Heart left ventricle (tissue), 13 donors: ENCODE results near the gene TRPM3.

Experiments
- POLR2A ChIP-seq, 2 donors: fragments of 450-650 bp; IDR thresholded peaks; one replicate each; pipeline ENCODE4 v1.6.1; 2017; ENCODE audit warnings: antibody characterized with exemption in 2 of 2, mild to moderate bottlenecking in 2 of 2, moderate library complexity in 2 of 2
- TF ChIP-seq, protein P1 (sequence below), 12 donors: fragments of 200-600 bp; sonication (generic) in 4 of 12; IDR thresholded peaks; one replicate each; pipeline versions ENCODE4 v1.5.0 to v1.8.0; 2018 to 2022; ENCODE audit warnings: antibody characterized with exemption in 12 of 12, mild to moderate bottlenecking in 5 of 12
- donor health status: ischemic (EF 13 %, LVEDD 7.1; RV severe dilation, severe dysfunction).
- donor health status: DM: no; HTN: yes; CAD: no.
- donor health status: DM: no; HTN: no; CAD: no.
- donor health status: ischemic (EF 25% LVEDD 6.9; RV normal size, moderate dysfunction).
- donor health status: ischemic (EF 25% LVEDD 5.7; RV mildly dilated, moderate dysfunction).
- donor health status: ischemic (EF 35%, LVEDD 5.7; RV mildly dilated, moderate dysfunction).
- donor health status: nonischemic (EF 11% LVEDD 7.7; RV severe dilation, severe dysfunction).
- donor health status: DM: yes; HTN: yes; CAD: no.
- donor health status: PGD.
- donor health status: ischemic (EF 29% LVEDD 5.4; RV normal size, mild dysfunction).
- donor health status: nonischemic (EF 23%, LVEDD 6.1; RV moderate dilation, normal function).

GRCh38 chr9:70615464-70616138 is 505.8 kb downstream of the TRPM3 start:
- TF ChIP-seq, protein P1, sequence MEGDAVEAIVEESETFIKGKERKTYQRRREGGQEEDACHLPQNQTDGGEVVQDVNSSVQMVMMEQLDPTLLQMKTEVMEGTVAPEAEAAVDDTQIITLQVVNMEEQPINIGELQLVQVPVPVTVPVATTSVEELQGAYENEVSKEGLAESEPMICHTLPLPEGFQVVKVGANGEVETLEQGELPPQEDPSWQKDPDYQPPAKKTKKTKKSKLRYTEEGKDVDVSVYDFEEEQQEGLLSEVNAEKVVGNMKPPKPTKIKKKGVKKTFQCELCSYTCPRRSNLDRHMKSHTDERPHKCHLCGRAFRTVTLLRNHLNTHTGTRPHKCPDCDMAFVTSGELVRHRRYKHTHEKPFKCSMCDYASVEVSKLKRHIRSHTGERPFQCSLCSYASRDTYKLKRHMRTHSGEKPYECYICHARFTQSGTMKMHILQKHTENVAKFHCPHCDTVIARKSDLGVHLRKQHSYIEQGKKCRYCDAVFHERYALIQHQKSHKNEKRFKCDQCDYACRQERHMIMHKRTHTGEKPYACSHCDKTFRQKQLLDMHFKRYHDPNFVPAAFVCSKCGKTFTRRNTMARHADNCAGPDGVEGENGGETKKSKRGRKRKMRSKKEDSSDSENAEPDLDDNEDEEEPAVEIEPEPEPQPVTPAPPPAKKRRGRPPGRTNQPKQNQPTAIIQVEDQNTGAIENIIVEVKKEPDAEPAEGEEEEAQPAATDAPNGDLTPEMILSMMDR (IDR thresholded peaks at IDR 0.05), result no peak
- TF ChIP-seq POLR2A (IDR thresholded peaks at IDR 0.05), result no peak
